WTC11 (cell line): ENCODE results near the gene L1CAM. TPM values are rescaled to one million over a fixed set of nuclear protein-coding genes. Genes with fewer than 3 reads are reported as not detected.

Source experiments
- ATAC-seq: fragments of 200-7000 bp; cut with Tn5 transposase; 2 replicates; pipeline ENCODE4 v1.10.0; 2021; ENCODE audit warnings: mild to moderate bottlenecking, moderate library complexity
- CTCF ChIA-PET: fragments of 300-600 bp; sonication (Branson Sonifier 250); formaldehyde crosslinking; loops from one replicate; lab custom pipeline; 2021; ENCODE audit warnings: antibody characterized with exemption; lab: Charles Lee
- POLR2A ChIA-PET: fragments of 350-600 bp; sonication (Branson Sonifier 250); formaldehyde crosslinking; loops from one replicate; lab custom pipeline; 2021; ENCODE audit warnings: antibody characterized with exemption; lab: Charles Lee
- DNase-seq: peaks from one replicate; pipeline ENCODE4 v3.0.0; 2021; ENCODE audit warnings: low spot score
- H3K27ac Mint-ChIP-seq: 2 replicates; pipeline ENCODE4 v1.8.0; 2021; ENCODE audit warnings: mixed read lengths
- H3K27me3 Mint-ChIP-seq: 2 replicates; pipeline ENCODE4 v1.8.0; 2021; ENCODE audit warnings: low read depth, mild to moderate bottlenecking, moderate library complexity, mixed read lengths
- H3K36me3 Mint-ChIP-seq: 2 replicates; pipeline ENCODE4 v1.8.0; 2021; ENCODE audit warnings: mixed read lengths
- H3K4me1 Mint-ChIP-seq: 2 replicates; pipeline ENCODE4 v1.8.0; 2022; ENCODE audit warnings: mixed read lengths
- H3K4me3 Mint-ChIP-seq: 2 replicates; pipeline ENCODE4 v1.8.0; 2021; ENCODE audit warnings: mild to moderate bottlenecking, moderate library complexity, mixed read lengths
- H3K9me3 Mint-ChIP-seq: 2 replicates; pipeline ENCODE4 v1.8.0; 2021; ENCODE audit warnings: mixed read lengths
- CREB1 ChIP-seq: sonication (generic); formaldehyde crosslinking; IDR thresholded peaks from 2 replicates; pipeline ENCODE4 v1.8.0; 2023; ENCODE audit warnings: mild to moderate bottlenecking, missing genetic modification reagents
- IRF2 ChIP-seq: sonication (generic); formaldehyde crosslinking; IDR thresholded peaks from 2 replicates; pipeline ENCODE4 v1.8.0; 2022; ENCODE audit warnings: low read depth, missing genetic modification reagents, borderline replicate concordance
- JAZF1 ChIP-seq: fragments of 250-450 bp; sonication (Bioruptor Pico); IDR thresholded peaks from 2 replicates; pipeline ENCODE4 v1.9.0; 2021; ENCODE audit warnings: moderate library complexity, mild to moderate bottlenecking, inconsistent platforms
- RORB ChIP-seq: fragments of 250-450 bp; sonication (Bioruptor Pico); IDR thresholded peaks from 2 replicates; pipeline ENCODE4 v1.9.0; 2021; ENCODE audit warnings: mild to moderate bottlenecking
- SMAD4 ChIP-seq: sonication (generic); formaldehyde crosslinking; IDR thresholded peaks from 2 replicates; pipeline ENCODE4 v1.8.0; 2022; ENCODE audit warnings: mild to moderate bottlenecking, missing genetic modification reagents
- ZBTB21 ChIP-seq: sonication (generic); formaldehyde crosslinking; IDR thresholded peaks from 2 replicates; pipeline ENCODE4 v1.8.1; 2023; ENCODE audit warnings: mild to moderate bottlenecking, missing genetic modification reagents, borderline replicate concordance
- ZNF671 ChIP-seq: fragments of 250-450 bp; sonication (Bioruptor Pico); IDR thresholded peaks from 2 replicates; pipeline ENCODE4 v1.8.0; 2021; ENCODE audit warnings: mild to moderate bottlenecking
- total RNA-seq: library from RNA; stranded (reverse); gene quantifications from 3 replicates; pipeline ENCODE4 v1.2.3, GENCODE V29; 2021
- TF ChIP-seq, protein P1 (sequence below): fragments of 250-450 bp; sonication (Bioruptor Pico); IDR thresholded peaks from 2 replicates; pipeline ENCODE4 v1.9.0; 2021; ENCODE audit warnings: mild to moderate bottlenecking, borderline replicate concordance
- TF ChIP-seq, protein P2 (sequence below): sonication (generic); formaldehyde crosslinking; IDR thresholded peaks from 2 replicates; pipeline ENCODE4 v1.8.1; 2022; ENCODE audit warnings: mild to moderate bottlenecking, missing genetic modification reagents, moderate library complexity, borderline replicate concordance
- TF ChIP-seq, protein P3 (sequence below): sonication (generic); formaldehyde crosslinking; IDR thresholded peaks from 2 replicates; pipeline ENCODE4 v1.8.1; 2023; ENCODE audit warnings: mild to moderate bottlenecking, missing genetic modification reagents, moderate library complexity
- TF ChIP-seq, protein P4 (sequence below): sonication (generic); formaldehyde crosslinking; IDR thresholded peaks from 2 replicates; pipeline ENCODE4 v1.8.1; 2022; ENCODE audit warnings: low read depth, mild to moderate bottlenecking, moderate library complexity, missing genetic modification reagents, borderline replicate concordance
- TF ChIP-seq, protein P5 (sequence below): fragments of 250-450 bp; sonication (Bioruptor Pico); IDR thresholded peaks from 2 replicates; pipeline ENCODE4 v1.9.0; 2021; ENCODE audit warnings: mild to moderate bottlenecking

L1CAM gene
- total RNA-seq, 1 experiment from 2014 or later: 40.2 TPM

DNA sequence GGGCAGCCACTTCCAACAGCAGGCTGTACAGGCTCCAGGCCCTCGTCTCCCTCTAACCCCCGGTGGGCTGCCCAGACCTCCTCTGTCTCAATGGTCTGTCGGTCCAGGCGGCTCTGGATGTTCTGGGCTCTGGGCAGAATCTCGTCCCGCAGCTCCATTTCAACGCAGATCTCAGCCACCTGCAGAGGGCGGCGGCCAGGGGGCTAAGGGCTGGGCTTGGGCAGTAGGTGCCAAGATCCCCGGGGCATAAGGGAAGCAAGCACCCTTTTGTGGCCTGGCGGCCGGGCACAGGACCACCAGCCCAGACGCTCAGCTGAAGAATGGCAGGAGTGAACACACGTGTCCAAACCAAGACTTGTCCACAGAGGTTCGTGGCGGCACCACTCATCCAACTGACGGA, 27.7 kb upstream of the L1CAM start (continued):
- TF ChIP-seq, protein P1, sequence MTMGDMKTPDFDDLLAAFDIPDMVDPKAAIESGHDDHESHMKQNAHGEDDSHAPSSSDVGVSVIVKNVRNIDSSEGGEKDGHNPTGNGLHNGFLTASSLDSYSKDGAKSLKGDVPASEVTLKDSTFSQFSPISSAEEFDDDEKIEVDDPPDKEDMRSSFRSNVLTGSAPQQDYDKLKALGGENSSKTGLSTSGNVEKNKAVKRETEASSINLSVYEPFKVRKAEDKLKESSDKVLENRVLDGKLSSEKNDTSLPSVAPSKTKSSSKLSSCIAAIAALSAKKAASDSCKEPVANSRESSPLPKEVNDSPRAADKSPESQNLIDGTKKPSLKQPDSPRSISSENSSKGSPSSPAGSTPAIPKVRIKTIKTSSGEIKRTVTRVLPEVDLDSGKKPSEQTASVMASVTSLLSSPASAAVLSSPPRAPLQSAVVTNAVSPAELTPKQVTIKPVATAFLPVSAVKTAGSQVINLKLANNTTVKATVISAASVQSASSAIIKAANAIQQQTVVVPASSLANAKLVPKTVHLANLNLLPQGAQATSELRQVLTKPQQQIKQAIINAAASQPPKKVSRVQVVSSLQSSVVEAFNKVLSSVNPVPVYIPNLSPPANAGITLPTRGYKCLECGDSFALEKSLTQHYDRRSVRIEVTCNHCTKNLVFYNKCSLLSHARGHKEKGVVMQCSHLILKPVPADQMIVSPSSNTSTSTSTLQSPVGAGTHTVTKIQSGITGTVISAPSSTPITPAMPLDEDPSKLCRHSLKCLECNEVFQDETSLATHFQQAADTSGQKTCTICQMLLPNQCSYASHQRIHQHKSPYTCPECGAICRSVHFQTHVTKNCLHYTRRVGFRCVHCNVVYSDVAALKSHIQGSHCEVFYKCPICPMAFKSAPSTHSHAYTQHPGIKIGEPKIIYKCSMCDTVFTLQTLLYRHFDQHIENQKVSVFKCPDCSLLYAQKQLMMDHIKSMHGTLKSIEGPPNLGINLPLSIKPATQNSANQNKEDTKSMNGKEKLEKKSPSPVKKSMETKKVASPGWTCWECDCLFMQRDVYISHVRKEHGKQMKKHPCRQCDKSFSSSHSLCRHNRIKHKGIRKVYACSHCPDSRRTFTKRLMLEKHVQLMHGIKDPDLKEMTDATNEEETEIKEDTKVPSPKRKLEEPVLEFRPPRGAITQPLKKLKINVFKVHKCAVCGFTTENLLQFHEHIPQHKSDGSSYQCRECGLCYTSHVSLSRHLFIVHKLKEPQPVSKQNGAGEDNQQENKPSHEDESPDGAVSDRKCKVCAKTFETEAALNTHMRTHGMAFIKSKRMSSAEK (CRISPR knock-in tag): no peak
- TF ChIP-seq, protein P2, sequence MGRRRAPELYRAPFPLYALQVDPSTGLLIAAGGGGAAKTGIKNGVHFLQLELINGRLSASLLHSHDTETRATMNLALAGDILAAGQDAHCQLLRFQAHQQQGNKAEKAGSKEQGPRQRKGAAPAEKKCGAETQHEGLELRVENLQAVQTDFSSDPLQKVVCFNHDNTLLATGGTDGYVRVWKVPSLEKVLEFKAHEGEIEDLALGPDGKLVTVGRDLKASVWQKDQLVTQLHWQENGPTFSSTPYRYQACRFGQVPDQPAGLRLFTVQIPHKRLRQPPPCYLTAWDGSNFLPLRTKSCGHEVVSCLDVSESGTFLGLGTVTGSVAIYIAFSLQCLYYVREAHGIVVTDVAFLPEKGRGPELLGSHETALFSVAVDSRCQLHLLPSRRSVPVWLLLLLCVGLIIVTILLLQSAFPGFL (CRISPR knock-in tag): no peak
- no peak for TF ChIP-seq ZNF671 (CRISPR knock-in tag)

DNA sequence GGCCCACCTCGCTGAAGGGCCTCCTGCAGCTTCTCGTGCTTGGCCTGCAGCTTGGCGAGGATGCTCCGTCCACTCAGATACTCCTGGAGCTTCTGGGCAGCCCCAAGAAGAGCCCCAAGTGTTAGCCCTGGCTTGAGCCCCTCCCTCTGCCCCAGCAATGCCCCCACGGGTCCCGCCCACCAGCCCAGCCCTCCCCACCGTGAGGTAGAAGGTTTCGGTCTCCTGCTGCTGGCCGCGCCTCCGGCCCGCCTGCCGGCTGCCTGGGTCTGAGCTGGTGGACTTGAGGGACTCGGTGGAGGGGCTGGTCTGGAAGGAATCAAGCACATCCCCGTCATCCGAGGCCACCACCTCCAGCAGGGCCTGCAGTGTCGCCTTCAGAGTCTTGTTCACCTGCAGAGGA, 27.2 kb upstream of the L1CAM start:
- ChIA-PET CTCF (interaction anchor here (2.1 kb wide), 1 partner anchor 10 kb away, joined by 8 read pairs; no protein-coding TSS in a partner anchor), POLR2A (interaction anchor here (1.6 kb wide), 1 partner anchor 10 kb away, joined by 3 read pairs; no protein-coding TSS in a partner anchor)
- H3K36me3 Mint-ChIP-seq: peaks cover 15% of the 10 kb centered on the region
- H3K4me1 Mint-ChIP-seq: no peaks in the 10 kb centered on the region; the same call in 1 of the 2 replicates
- TF ChIP-seq, protein P1 (CRISPR knock-in tag): no peak
- TF ChIP-seq RORB (no peak), SMAD4 (no peak), JAZF1 (no peak), ZBTB21 (CRISPR knock-in tag) (no peak), CREB1 (CRISPR knock-in tag) (no peak), IRF2 (CRISPR knock-in tag) (no peak)
- TF ChIP-seq, protein P3, sequence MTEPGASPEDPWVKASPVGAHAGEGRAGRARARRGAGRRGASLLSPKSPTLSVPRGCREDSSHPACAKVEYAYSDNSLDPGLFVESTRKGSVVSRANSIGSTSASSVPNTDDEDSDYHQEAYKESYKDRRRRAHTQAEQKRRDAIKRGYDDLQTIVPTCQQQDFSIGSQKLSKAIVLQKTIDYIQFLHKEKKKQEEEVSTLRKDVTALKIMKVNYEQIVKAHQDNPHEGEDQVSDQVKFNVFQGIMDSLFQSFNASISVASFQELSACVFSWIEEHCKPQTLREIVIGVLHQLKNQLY (CRISPR knock-in tag): no peak
- TF ChIP-seq, protein P4, sequence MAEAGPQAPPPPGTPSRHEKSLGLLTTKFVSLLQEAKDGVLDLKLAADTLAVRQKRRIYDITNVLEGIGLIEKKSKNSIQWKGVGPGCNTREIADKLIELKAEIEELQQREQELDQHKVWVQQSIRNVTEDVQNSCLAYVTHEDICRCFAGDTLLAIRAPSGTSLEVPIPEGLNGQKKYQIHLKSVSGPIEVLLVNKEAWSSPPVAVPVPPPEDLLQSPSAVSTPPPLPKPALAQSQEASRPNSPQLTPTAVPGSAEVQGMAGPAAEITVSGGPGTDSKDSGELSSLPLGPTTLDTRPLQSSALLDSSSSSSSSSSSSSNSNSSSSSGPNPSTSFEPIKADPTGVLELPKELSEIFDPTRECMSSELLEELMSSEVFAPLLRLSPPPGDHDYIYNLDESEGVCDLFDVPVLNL (CRISPR knock-in tag): no peak
- TF ChIP-seq, protein P5, sequence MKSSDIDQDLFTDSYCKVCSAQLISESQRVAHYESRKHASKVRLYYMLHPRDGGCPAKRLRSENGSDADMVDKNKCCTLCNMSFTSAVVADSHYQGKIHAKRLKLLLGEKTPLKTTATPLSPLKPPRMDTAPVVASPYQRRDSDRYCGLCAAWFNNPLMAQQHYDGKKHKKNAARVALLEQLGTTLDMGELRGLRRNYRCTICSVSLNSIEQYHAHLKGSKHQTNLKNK (CRISPR knock-in tag): no peak
- ATAC-seq: no peak
- H3K27ac Mint-ChIP-seq: no peak overlapping the region
- no peak overlapping the region for H3K4me3 Mint-ChIP-seq
- no peak for DNase-seq
- no peaks in the 10 kb centered on the region for H3K9me3 Mint-ChIP-seq
- no peaks in the 10 kb centered on the region; the same call in 1 of the 2 replicates for H3K27me3 Mint-ChIP-seq
